Liver (tissue), 9 donors: Measurements from ENCODE around the gene RGCC. TPM values are rescaled to one million over a fixed set of nuclear protein-coding genes. Genes with fewer than 3 reads are reported as not detected.

Source experiments
- DNase-seq: peaks from one replicate; pipeline ENCODE4 v3.0.0-alpha.2; 2017; ENCODE audit warnings: low spot score
- H3K27ac ChIP-seq, 2 donors: one replicate each; pipeline ENCODE4 v1.7.0; 2013; ENCODE audit warnings: inconsistent platforms in 2 of 2, low read length in 2 of 2, control low read depth in 1 of 2, low read depth in 1 of 2, mild to moderate bottlenecking in 1 of 2
- H3K27me3 ChIP-seq, 4 donors: one replicate each; pipeline versions ENCODE4 v1.6.1 to v1.7.0; 2013; ENCODE audit warnings: low read length in 3 of 4, inconsistent platforms in 1 of 4, mild to moderate bottlenecking in 1 of 4, moderate library complexity in 1 of 4; ENCODE audit not compliant: control insufficient read depth in 4 of 4, insufficient read depth in 4 of 4
- H3K36me3 ChIP-seq, 4 donors: one replicate each; pipeline versions ENCODE4 v1.6.1 to v1.7.0; 2013; ENCODE audit warnings: low read length in 3 of 4, mild to moderate bottlenecking in 3 of 4, low read depth in 1 of 4, moderate library complexity in 1 of 4; ENCODE audit not compliant: control insufficient read depth in 4 of 4, insufficient read depth in 3 of 4
- H3K4me1 ChIP-seq, 4 donors: one replicate each; pipeline versions ENCODE4 v1.6.1 to v1.7.0; 2013; ENCODE audit warnings: low read length in 3 of 4, mild to moderate bottlenecking in 3 of 4, moderate library complexity in 1 of 4; ENCODE audit not compliant: control insufficient read depth in 4 of 4, insufficient read depth in 4 of 4
- H3K4me3 ChIP-seq, 3 donors: one replicate each; pipeline versions ENCODE4 v1.6.1 to v1.7.0; 2013; ENCODE audit warnings: low read length in 3 of 3, control low read depth in 1 of 3, low read depth in 1 of 3, mild to moderate bottlenecking in 1 of 3
- H3K9ac ChIP-seq, 2 donors: one replicate each; pipeline ENCODE4 v1.7.0; 2013; ENCODE audit warnings: low read length in 2 of 2, mild to moderate bottlenecking in 2 of 2, moderate library complexity in 2 of 2, control low read depth in 1 of 2, low read depth in 1 of 2
- H3K9me3 ChIP-seq, 4 donors: one replicate each; pipeline versions ENCODE4 v1.6.1 to v1.7.0; 2013; ENCODE audit warnings: low read length in 3 of 4; ENCODE audit not compliant: control insufficient read depth in 4 of 4
- EGR1 ChIP-seq, 2 donors: IDR thresholded peaks; 2 replicates each; pipeline ENCODE4 v1.6.1; 2016 to 2018; ENCODE audit warnings: antibody characterized with exemption in 2 of 2, low read depth in 2 of 2
- FOXA1 ChIP-seq: IDR thresholded peaks from 2 replicates; pipeline ENCODE4 v1.6.1; 2016; ENCODE audit warnings: antibody characterized with exemption
- GABPA ChIP-seq, 2 donors: IDR thresholded peaks in 1 of 2; conservative IDR thresholded peaks in 1 of 2; 2 replicates each; pipeline ENCODE4 v1.6.1; 2016; ENCODE audit warnings: antibody characterized with exemption in 2 of 2, mild to moderate bottlenecking in 1 of 2, moderate library complexity in 1 of 2
- HNF4A ChIP-seq, 2 donors: conservative IDR thresholded peaks; 2 replicates each; pipeline ENCODE4 v1.6.1; 2016; ENCODE audit warnings: antibody characterized with exemption in 2 of 2, mild to moderate bottlenecking in 2 of 2
- HNF4G ChIP-seq: IDR thresholded peaks from 2 replicates; pipeline ENCODE4 v1.6.1; 2016; ENCODE audit warnings: antibody characterized with exemption
- JUND ChIP-seq, 2 donors: IDR thresholded peaks; 2 replicates each; pipeline ENCODE4 v1.6.1; 2016; ENCODE audit warnings: antibody characterized with exemption in 2 of 2
- NR2F2 ChIP-seq: IDR thresholded peaks from 2 replicates; pipeline ENCODE4 v1.6.1; 2016; ENCODE audit warnings: antibody characterized with exemption
- RAD21 ChIP-seq, 2 donors: IDR thresholded peaks; 2 replicates each; pipeline ENCODE4 v1.6.1; 2016; ENCODE audit warnings: antibody characterized with exemption in 2 of 2, mild to moderate bottlenecking in 2 of 2
- RXRA ChIP-seq, 2 donors: IDR thresholded peaks; 2 replicates each; pipeline ENCODE4 v1.6.1; 2017 to 2018; ENCODE audit warnings: antibody characterized with exemption in 2 of 2, mild to moderate bottlenecking in 1 of 2
- SP1 ChIP-seq: IDR thresholded peaks from 2 replicates; pipeline ENCODE4 v1.6.1; 2018; ENCODE audit warnings: antibody characterized with exemption, mild to moderate bottlenecking
- TAF1 ChIP-seq: conservative IDR thresholded peaks from 2 replicates; pipeline ENCODE4 v1.6.1; 2016; ENCODE audit warnings: antibody characterized with exemption, mild to moderate bottlenecking
- YY1 ChIP-seq: IDR thresholded peaks from 2 replicates; pipeline ENCODE4 v1.6.1; 2016; ENCODE audit warnings: antibody characterized with exemption, mild to moderate bottlenecking
- ZBTB33 ChIP-seq: IDR thresholded peaks from 2 replicates; pipeline ENCODE4 v1.6.1; 2016; ENCODE audit warnings: antibody characterized with exemption
- WGBS: extraction: QIAGEN DNeasy Blood & Tissue Kit; methylation state at CpG from one replicate; pipeline ENCODE4 v1.1.7; 2013; 5-methylcytosine and 5-hydroxymethylcytosine counted together
- polyA plus RNA-seq, 2 donors: library from polyadenylated mRNA; stranded (reverse) in 1 of 2; unstranded in 1 of 2; fragments of 200-250 nt in 1 of 2; fragments of >200 nt in 1 of 2; fragmentation: Nextera tagmentation in 1 of 2; extraction: Ambion mirVana in 1 of 2; gene quantifications; one replicate each; pipeline versions ENCODE4 v1.2.1 to v1.2.3, GENCODE V29; 2013 to 2015
- total RNA-seq, 2 donors: library from RNA; depleted of rRNA; stranded (reverse); fragments of >200 nt; gene quantifications; one replicate each; pipeline ENCODE4 v1.2.3, GENCODE V29; 2014
- TF ChIP-seq, protein P1 (sequence below): IDR thresholded peaks from 2 replicates; pipeline ENCODE4 v1.6.1; 2016; ENCODE audit warnings: antibody characterized with exemption
- TF ChIP-seq, protein P2 (sequence below): IDR thresholded peaks from 2 replicates; pipeline ENCODE4 v1.6.1; 2016; ENCODE audit warnings: antibody characterized with exemption
- TF ChIP-seq, protein P3 (sequence below): IDR thresholded peaks from 2 replicates; pipeline ENCODE4 v1.6.1; 2016; ENCODE audit warnings: antibody characterized with exemption, mild to moderate bottlenecking
- TF ChIP-seq, protein P4 (sequence below): fragments of 150-350 bp; IDR thresholded peaks from 2 replicates; pipeline ENCODE4 v1.5.1; 2017; ENCODE audit warnings: improper control_type of control experiment, low read depth, low read length; ENCODE audit not compliant: missing input control
- donor health status: healthy.
- donor health status: healthy.
- donor health status: healthy.
- donor health status: healthy.
- donor health status: healthy.

The RGCC gene
- total and polyA plus RNA-seq, 4 donors, result 0.59 to 96.7 (median 1.3) TPM

- Histone ChIP-seq H3K36me3 (no peaks in the 10 kb centered on the region), H3K4me3 (no peak overlapping the region), H3K4me1 (no peaks in the 10 kb centered on the region), H3K9me3 (no peaks in the 10 kb centered on the region), H3K27me3 (no peaks in the 10 kb centered on the region), H3K27ac (no peak overlapping the region), H3K9ac (no peak overlapping the region)
- TF ChIP-seq, protein P1, sequence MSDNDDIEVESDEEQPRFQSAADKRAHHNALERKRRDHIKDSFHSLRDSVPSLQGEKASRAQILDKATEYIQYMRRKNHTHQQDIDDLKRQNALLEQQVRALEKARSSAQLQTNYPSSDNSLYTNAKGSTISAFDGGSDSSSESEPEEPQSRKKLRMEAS, result no peak
- TF ChIP-seq HNF4A (conservative IDR thresholded peaks at IDR 0.05) (no peak), HNF4G (no peak), GABPA (IDR thresholded peaks at IDR 0.05 in 1 of 2, conservative IDR thresholded peaks at IDR 0.05 in 1 of 2) (no peak), TAF1 (no peak), YY1 (no peak), EGR1 (IDR thresholded peaks at IDR 0.05; ENCODE audit: low read depth in 2 of 2) (no peak), SP1 (no peak), ZBTB33 (no peak)
- TF ChIP-seq, protein P2, sequence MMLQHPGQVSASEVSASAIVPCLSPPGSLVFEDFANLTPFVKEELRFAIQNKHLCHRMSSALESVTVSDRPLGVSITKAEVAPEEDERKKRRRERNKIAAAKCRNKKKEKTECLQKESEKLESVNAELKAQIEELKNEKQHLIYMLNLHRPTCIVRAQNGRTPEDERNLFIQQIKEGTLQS, result no peak
- TF ChIP-seq, protein P3, sequence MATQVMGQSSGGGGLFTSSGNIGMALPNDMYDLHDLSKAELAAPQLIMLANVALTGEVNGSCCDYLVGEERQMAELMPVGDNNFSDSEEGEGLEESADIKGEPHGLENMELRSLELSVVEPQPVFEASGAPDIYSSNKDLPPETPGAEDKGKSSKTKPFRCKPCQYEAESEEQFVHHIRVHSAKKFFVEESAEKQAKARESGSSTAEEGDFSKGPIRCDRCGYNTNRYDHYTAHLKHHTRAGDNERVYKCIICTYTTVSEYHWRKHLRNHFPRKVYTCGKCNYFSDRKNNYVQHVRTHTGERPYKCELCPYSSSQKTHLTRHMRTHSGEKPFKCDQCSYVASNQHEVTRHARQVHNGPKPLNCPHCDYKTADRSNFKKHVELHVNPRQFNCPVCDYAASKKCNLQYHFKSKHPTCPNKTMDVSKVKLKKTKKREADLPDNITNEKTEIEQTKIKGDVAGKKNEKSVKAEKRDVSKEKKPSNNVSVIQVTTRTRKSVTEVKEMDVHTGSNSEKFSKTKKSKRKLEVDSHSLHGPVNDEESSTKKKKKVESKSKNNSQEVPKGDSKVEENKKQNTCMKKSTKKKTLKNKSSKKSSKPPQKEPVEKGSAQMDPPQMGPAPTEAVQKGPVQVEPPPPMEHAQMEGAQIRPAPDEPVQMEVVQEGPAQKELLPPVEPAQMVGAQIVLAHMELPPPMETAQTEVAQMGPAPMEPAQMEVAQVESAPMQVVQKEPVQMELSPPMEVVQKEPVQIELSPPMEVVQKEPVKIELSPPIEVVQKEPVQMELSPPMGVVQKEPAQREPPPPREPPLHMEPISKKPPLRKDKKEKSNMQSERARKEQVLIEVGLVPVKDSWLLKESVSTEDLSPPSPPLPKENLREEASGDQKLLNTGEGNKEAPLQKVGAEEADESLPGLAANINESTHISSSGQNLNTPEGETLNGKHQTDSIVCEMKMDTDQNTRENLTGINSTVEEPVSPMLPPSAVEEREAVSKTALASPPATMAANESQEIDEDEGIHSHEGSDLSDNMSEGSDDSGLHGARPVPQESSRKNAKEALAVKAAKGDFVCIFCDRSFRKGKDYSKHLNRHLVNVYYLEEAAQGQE, result no peak
- WGBS, result 58% methylated on average over 1 of the region's 1 CpG
- DNase-seq, result no peak
Measured at GRCh38 chr13:41419206-41419605, 38.1 kb upstream of the RGCC start.

DNA sequence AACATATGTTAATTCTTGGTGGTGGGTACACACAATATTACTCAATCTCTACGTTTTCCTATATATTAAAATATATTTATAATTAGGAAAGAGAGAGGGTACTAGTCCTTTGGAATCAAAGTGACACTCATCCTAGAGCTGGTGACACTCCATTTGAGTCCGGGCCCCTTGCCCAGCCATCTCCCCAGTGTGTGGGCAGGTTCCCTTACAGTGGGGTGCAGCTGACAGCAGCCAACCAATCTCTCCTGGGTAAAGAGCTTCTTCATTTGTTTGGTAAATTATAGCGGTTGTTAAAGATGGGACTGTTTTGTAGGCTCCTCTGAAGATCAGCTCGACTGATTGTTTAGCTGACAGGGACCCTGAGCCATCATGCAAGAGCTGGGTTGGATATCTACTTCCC is 37.2 kb upstream of the RGCC start:
- Histone ChIP-seq H3K9ac (no peak overlapping the region), H3K27ac (no peak overlapping the region), H3K27me3 (no peaks in the 10 kb centered on the region), H3K4me3 (no peak overlapping the region), H3K9me3 (no peaks in the 10 kb centered on the region), H3K4me1 (no peaks in the 10 kb centered on the region), H3K36me3 (no peaks in the 10 kb centered on the region)
- 64% methylated on average over 4 of the region's 4 CpGs for WGBS
- DNase-seq, result no peak
- no peak for TF ChIP-seq YY1
- TF ChIP-seq GABPA (IDR thresholded peaks at IDR 0.05 in 1 of 2, conservative IDR thresholded peaks at IDR 0.05 in 1 of 2), result no peak
- TF ChIP-seq NR2F2, result no peak
- TF ChIP-seq RAD21 (IDR thresholded peaks at IDR 0.05), result no peak
- TF ChIP-seq HNF4A (conservative IDR thresholded peaks at IDR 0.05), result no peak
- no peak for TF ChIP-seq RXRA (IDR thresholded peaks at IDR 0.05)
- no peak for TF ChIP-seq SP1
- TF ChIP-seq JUND (IDR thresholded peaks at IDR 0.05), result no peak
- TF ChIP-seq, protein P4, sequence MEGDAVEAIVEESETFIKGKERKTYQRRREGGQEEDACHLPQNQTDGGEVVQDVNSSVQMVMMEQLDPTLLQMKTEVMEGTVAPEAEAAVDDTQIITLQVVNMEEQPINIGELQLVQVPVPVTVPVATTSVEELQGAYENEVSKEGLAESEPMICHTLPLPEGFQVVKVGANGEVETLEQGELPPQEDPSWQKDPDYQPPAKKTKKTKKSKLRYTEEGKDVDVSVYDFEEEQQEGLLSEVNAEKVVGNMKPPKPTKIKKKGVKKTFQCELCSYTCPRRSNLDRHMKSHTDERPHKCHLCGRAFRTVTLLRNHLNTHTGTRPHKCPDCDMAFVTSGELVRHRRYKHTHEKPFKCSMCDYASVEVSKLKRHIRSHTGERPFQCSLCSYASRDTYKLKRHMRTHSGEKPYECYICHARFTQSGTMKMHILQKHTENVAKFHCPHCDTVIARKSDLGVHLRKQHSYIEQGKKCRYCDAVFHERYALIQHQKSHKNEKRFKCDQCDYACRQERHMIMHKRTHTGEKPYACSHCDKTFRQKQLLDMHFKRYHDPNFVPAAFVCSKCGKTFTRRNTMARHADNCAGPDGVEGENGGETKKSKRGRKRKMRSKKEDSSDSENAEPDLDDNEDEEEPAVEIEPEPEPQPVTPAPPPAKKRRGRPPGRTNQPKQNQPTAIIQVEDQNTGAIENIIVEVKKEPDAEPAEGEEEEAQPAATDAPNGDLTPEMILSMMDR, result no peak
- TF ChIP-seq, protein P2, result no peak
- TF ChIP-seq, protein P3, result no peak
- TF ChIP-seq TAF1, result no peak
- no peak for TF ChIP-seq HNF4G
- TF ChIP-seq, protein P1, result no peak
- TF ChIP-seq ZBTB33, result no peak
- no peak for TF ChIP-seq EGR1 (IDR thresholded peaks at IDR 0.05; ENCODE audit: low read depth in 2 of 2)
- no peak for TF ChIP-seq FOXA1
